ENCODE data around the gene RPL36. TPM values are rescaled to one million over a fixed set of nuclear protein-coding genes. Genes with fewer than 3 reads are reported as not detected.
A peak's percentile ranks its signal among the peaks of the same experiment; 100 is the strongest.

RPL36 gene
- total and polyA plus RNA-seq, 9 of the 15 experiments (the other 6 are each of a cell fraction or from before 2014, with no cell fraction given): 350 to 3,412 (median 1,507) TPM

DNA sequence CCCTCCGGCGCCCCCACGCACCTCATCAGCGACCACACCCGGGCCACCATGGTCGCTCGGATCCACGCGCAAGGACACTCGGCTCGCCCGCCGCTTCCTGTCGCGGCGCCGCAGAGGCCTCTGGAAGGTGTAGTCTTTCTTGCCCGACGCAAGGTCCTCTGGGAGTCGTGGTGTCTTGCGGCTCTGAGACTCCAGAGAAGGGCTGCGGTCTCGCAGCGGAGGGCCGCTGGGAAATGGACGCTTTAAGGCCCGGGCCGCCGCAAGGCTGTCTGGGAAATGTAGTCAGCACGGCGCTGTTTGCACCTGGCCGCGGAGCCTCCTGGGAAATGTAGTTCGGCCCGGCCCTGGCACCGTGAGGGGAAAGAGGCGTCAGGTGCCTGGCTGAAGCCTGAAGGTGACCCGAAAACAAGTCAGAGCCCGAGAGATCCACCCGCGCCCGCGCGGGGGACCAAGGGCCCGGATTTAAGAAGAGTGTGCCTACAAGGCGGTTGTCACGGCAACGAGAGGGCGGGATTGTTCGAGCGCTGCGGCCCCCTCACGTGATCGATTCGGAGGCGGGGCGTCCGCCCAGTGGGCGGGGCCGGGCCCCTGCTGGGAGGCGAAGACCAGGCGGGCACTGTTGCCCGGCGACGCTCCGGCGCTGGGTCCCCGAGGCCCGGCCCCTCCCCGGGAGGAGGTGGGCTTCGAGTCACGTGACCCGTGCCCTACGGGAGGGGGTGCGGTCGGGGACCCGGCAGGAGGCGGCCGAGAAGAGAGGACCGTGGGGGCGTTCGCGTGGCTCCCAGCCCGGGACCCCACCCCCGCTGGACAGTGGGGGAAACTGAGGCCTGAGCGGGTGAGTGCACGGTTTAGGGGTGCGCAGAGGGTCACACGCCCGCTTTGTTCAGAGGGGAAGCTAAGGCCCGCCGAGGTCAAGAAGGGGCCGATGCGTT is 9.4 kb upstream of the RPL36 start, which contains the start of the genes HSD11B1L and MICOS13 (continued):
- TF ChIP-seq, protein P1, sequence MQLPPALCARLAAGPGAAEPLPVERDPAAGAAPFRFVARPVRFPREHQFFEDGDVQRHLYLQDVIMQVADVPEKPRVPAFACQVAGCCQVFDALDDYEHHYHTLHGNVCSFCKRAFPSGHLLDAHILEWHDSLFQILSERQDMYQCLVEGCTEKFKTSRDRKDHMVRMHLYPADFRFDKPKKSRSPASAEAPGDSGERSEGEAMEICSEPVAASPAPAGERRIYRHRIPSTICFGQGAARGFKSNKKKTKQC (CRISPR knock-in tag; IDR thresholded peaks at IDR 0.05): peak; percentile 19; the same call in 1 of the 2 replicates
- no peak for TF ChIP-seq EZH2 (IDR thresholded peaks at IDR 0.05; ENCODE audit: borderline replicate concordance, low read depth, low read length)
- TF ChIP-seq ESRRA (IDR thresholded peaks at IDR 0.05; ENCODE audit: borderline replicate concordance, low read depth): peak; percentile 94
- TF ChIP-seq SPI1 (IDR thresholded peaks at IDR 0.05; ENCODE audit: borderline replicate concordance, low read depth, low read length): no peak
- TF ChIP-seq GABPB2 (CRISPR knock-in tag; conservative IDR thresholded peaks at IDR 0.05): no peak
- peak; percentile 68 for TF ChIP-seq HMGN3 (IDR thresholded peaks at IDR 0.05; ENCODE audit: borderline replicate concordance, extremely low read depth, insufficient read length, low read depth, low read length)
- TF ChIP-seq EP400 (IDR thresholded peaks at IDR 0.05): peak; percentile 94
- TF ChIP-seq, protein P2, sequence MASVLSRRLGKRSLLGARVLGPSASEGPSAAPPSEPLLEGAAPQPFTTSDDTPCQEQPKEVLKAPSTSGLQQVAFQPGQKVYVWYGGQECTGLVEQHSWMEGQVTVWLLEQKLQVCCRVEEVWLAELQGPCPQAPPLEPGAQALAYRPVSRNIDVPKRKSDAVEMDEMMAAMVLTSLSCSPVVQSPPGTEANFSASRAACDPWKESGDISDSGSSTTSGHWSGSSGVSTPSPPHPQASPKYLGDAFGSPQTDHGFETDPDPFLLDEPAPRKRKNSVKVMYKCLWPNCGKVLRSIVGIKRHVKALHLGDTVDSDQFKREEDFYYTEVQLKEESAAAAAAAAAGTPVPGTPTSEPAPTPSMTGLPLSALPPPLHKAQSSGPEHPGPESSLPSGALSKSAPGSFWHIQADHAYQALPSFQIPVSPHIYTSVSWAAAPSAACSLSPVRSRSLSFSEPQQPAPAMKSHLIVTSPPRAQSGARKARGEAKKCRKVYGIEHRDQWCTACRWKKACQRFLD (CRISPR knock-in tag; IDR thresholded peaks at IDR 0.05): peak; percentile 93
- peak; percentile 94 for TF ChIP-seq ELF1 (tag; IDR thresholded peaks at IDR 0.05)
- TF ChIP-seq EGR1 (conservative IDR thresholded peaks at IDR 0.05): peak; percentile 63; the same call in 1 of the 2 replicates
- TF ChIP-seq, protein P3, sequence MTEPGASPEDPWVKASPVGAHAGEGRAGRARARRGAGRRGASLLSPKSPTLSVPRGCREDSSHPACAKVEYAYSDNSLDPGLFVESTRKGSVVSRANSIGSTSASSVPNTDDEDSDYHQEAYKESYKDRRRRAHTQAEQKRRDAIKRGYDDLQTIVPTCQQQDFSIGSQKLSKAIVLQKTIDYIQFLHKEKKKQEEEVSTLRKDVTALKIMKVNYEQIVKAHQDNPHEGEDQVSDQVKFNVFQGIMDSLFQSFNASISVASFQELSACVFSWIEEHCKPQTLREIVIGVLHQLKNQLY (CRISPR knock-in tag; conservative IDR thresholded peaks at IDR 0.05): peak in 1 of 2 experiments; percentile 88; a peak in 1 of 4 replicates
- TF ChIP-seq ZNF584 (CRISPR knock-in tag; IDR thresholded peaks at IDR 0.05; ENCODE audit: low read depth): 0 out of 2 replicates have a peak, but pooled peaks have one; percentile 75
- peak; percentile 94 for TF ChIP-seq ZFX (CRISPR knock-in tag; IDR thresholded peaks at IDR 0.05)
- peak; percentile 51; the same call in 1 of the 2 replicates for TF ChIP-seq HDAC8 (tag; IDR thresholded peaks at IDR 0.05)
- peak; percentile 58 for TF ChIP-seq ATF1 (CRISPR knock-in tag; IDR thresholded peaks at IDR 0.05)
- TF ChIP-seq ATF1 (tag; IDR thresholded peaks at IDR 0.05): peak; percentile 94
- TF ChIP-seq RFX1 (IDR thresholded peaks at IDR 0.05): peak; percentile 99
- TF ChIP-seq CXXC5 (CRISPR knock-in tag; IDR thresholded peaks at IDR 0.05): peak; percentile 90
- 0 out of 2 replicates have a peak, but pooled peaks have one; percentile 54 for TF ChIP-seq ZNF707 (CRISPR knock-in tag; conservative IDR thresholded peaks at IDR 0.05)
- no peak for TF ChIP-seq KHSRP (IDR thresholded peaks at IDR 0.05)
- TF ChIP-seq BCL6 (CRISPR knock-in tag; IDR thresholded peaks at IDR 0.05): peak; percentile 60; the same call in 1 of the 2 replicates
- peak in 1 of 2 experiments; percentile 33; a peak in 2 of 4 replicates for TF ChIP-seq FOXK2 (conservative IDR thresholded peaks at IDR 0.05 in 1 of 2, IDR thresholded peaks at IDR 0.05 in 1 of 2; ENCODE audit: low read depth in 2 of 2)
- TF ChIP-seq FOXJ2 (tag; IDR thresholded peaks at IDR 0.05): peak; percentile 89
- peak; percentile 78; the same call in 1 of the 2 replicates for TF ChIP-seq ELF2 (CRISPR knock-in tag; IDR thresholded peaks at IDR 0.05)
- TF ChIP-seq ZNF143 (CRISPR knock-in tag; IDR thresholded peaks at IDR 0.05): peak; percentile 98

Data from K562 (cell line).